Inflammatory macrophage (primary cell): Measurements from ENCODE around the gene LIPC.
A peak's percentile ranks its signal among the peaks of the same experiment; 100 is the strongest.

Source experiments
- DNase-seq, 2 donors: peaks; one replicate each; pipeline ENCODE4 v3.0.0-alpha.2; 2020 to 2022

The LIPC gene

GRCh38 chr15:58556541-58556940 is 124.8 kb downstream of the LIPC start:
- peak; percentile 84 to 94 for DNase-seq

GRCh38 chr15:58558777-58559176 is 127.0 kb downstream of the LIPC start:
- DNase-seq = no peak

GRCh38 chr15:58559904-58560588 is 128.3 kb downstream of the LIPC start:
- DNase-seq = no peak

GRCh38 chr15:58561321-58561720 is 129.5 kb downstream of the LIPC start:
- DNase-seq = no peak

DNA sequence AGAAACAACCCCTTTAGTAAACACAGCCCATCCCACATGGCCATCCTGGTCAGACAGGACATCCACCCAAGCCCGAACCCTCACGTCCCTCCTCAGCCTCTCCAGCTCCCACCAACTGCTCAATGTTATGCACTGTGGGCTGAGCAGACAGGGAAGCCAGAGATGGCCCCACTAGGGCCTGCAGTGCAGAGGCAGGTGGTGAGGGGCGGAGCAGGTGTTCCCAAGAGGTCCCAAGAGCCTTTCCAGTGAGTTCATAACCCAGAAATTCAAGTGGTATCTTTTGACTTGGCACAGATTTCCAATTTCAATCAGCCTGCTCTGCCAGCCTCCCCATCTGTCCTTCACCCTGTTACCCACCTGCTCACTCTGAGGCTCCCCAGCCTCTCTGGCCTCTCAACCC is 130.3 kb downstream of the LIPC start:
- DNase-seq = no peak

DNA sequence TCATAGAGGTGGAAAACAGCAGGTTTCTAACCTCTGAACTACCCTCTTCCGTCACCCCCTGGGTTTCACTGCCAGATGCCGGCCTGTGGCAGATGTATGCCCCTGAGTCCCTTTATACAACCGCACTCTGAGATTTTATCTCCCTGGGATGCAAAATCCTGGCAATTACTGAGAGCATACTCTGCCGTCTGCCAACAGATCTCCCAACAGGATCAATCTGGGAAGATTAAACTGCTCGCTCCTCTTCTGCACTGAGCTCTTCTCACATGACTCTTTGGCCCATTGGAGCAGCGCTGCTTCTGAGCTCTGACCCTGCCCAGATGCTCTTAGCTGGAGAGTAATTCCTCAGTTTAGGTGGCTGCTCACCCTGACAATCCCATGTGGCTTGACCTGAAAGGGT is 133.2 kb downstream of the LIPC start:
- DNase-seq = no peak

DNA sequence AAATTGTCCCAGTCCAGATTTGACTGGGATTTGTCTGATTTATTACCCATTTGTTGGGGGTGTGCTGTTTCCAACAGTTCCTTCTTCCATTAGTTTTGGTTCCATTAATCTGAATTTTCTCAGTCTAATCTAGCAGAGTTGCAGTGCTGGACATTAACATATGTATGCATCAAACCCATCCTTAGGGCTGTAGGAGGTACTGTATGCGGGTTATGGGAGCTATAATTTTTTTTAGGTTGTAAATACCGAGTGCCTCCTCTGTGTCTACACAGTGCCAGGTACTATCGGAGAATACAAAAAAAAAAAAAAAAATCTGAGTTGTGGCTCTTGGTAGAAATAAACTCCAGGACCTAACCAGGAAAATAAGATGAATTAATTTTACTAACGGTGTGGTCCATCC is 133.8 kb downstream of the LIPC start:
- DNase-seq = no peak

DNA sequence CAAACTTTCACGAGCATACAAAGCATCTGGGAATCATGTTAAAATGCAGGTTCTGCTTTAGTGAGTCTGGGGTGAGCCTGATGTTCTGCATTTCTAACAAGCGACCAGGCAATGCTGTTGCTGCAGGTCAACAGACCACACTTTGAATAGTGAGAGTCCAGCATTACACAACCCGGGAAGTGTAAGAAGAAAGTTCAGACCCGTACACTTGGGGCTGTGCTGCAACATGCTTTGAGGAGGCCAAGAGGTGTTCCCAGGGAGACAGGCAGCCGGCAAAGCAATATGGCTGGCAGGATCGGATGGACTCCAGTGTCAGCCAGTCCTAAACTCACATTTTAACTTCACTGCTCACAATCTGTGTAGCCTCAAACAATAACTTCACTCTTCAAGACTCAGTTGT is 134.2 kb downstream of the LIPC start:
- DNase-seq = no peak

GRCh38 chr15:58568157-58568571 is 136.4 kb downstream of the LIPC start:
- DNase-seq = peak; percentile 53 to 64

GRCh38 chr15:58569455-58569854 is 137.7 kb downstream of the LIPC start:
- DNase-seq = no peak

DNA sequence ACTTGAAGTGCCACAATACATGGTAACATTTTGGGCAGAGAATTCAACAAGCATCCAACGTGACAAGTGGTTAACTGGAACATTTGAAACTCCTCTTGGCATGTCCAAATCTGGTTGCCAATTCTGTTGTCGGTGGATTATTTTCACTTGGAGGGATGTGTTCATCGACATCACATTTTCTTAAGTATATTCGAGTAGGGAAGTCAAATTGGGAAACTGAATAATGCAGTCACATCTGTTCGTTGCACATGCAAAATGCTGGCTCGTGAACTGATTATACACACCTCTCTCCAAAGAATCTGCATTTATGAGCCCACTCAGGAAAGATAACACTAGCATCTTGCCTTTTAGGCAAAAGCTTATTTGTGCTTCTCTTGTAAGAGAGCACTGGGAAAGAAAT is 139.7 kb downstream of the LIPC start:
- no peak for DNase-seq

DNA sequence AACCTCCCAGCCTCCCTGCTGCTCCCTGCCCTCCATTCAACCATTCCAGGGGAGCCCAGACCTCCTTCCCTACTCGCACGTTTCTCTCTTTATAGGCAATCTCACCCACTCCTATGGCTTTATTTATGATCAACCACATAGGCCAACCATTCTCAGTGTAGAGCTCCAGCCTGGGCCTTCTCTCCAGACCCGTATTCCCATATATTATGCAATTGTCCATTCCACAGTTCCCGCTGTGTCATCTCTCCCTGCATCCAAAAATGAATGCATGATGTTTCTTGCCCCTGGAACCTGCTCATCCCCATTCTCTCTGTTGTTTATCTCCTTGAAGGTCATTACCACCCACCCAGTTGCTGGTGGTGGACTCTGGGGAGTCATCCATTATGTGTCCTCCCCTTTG is 140.7 kb downstream of the LIPC start:
- no peak for DNase-seq

GRCh38 chr15:58573270-58573669 is 141.5 kb downstream of the LIPC start:
- DNase-seq = no peak

- DNase-seq = no peak
Measured at GRCh38 chr15:58574631-58575030, 142.8 kb downstream of the LIPC start.

GRCh38 chr15:58575045-58575786 is 143.4 kb downstream of the LIPC start:
- no peak for DNase-seq

- DNase-seq = no peak
Measured at GRCh38 chr15:58576657-58577056, 144.9 kb downstream of the LIPC start.

GRCh38 chr15:58582160-58582559 is 150.4 kb downstream of the LIPC start:
- peak; percentile 55 to 75 for DNase-seq

DNA sequence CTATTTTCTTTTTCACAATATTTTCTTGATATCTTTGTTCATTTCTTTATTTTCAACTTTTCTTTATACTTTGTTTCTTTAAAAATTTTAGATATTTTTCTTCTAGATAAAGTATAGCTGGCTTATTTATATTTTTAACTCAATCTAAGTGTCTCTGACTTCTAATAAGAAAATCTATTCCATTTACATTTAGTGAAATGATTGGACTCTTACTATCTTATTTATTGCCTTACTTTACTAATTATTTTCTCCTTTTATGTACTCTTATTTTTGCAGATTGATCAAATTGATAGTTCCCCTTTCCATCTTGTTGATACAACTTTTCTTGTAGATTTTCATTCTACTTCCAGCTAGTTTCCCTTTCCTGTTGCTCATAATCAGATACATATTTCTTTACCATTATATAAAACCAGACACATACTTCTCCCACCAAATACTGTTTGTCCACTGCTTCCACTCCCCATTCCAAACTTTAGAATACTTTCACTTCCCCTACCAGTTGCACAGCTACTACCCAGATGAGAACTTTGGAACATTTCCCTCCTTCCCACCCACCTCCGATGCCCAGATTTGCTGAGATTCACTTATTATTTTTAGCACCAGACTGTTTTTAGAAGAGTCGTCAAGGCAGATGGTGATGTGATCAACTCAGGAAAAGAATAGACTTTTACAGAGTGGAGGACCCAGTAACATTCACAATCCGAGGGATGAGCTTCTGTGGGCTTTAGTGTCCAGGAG is 151.5 kb downstream of the LIPC start:
- DNase-seq = peak; percentile 75 to 85

DNA sequence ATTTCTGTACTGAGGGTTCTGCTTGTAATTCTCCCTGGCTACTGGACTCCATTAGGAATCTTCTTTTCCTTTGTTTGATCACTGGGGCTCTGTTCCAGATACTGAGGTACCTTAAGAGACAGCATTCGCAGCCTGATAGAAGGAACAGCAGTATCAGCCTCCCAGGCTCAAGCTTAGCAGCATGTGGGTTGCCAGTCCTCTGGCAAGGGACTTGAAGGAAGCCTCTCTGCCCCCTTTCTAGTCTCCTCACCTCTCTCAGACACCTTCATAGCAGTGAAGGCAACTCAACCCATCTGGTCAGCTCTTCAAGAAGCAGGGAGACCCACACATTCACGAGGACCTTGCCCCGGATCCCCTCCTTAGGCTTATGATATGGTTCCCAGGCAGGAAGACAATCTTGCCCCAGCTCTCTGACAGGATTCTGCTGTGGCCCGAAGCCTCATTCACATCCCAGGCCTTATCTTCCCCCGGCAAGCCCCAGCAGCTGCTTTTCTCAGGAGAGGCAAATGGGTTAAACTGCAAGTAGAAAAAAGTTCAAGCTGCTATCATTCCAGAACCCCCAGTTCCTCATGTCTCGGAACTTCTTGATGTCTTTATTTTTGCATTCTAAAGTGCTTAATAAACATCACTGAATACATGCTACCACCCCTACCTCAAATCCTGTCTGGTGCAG is 153.1 kb downstream of the LIPC start:
- no peak for DNase-seq

- DNase-seq = no peak
Measured at GRCh38 chr15:58585693-58586443, 154.1 kb downstream of the LIPC start.

- DNase-seq = no peak
Measured at GRCh38 chr15:58587486-58587885, 155.7 kb downstream of the LIPC start.

GRCh38 chr15:58588096-58588495 is 156.3 kb downstream of the LIPC start:
- no peak for DNase-seq
